C1 segment of cervical spinal cord (tissue), 14 donors: ENCODE measurements around the gene PDE6G.
A peak's percentile ranks its signal among the peaks of the same experiment; 100 is the strongest.

Experiments
- DNase-seq, 14 donors: peaks; one replicate each; lab custom pipeline; 2025; lab: John Stamatoyannopoulos, UW

The PDE6G gene

GRCh38 chr17:81662002-81662401, 5.7 kb upstream of the PDE6G start:
- no peak for DNase-seq

GRCh38 chr17:81660441-81660840, 4.1 kb upstream of the PDE6G start:
- DNase-seq = no peak

DNA sequence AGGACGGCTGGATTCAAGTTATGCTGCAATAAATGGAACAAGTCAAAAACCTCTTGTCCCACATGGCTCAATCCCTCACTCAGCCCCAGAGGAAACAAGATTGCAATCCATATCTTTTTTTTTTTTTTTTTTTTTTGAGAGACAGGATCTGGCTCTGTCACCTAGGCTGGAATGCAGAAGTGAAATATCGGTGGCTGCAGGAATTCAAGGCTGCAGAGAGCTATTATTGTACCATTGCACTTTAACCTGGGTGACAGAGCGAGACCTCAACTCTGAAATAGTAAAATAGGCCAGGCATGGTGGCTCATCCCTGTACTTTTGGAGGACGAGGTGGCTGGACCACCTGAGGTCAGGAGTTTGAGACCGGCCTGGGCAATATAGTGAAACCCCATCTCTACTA, 2.7 kb upstream of the PDE6G start:
- no peak for DNase-seq

- DNase-seq = no peak
Measured at GRCh38 chr17:81656835-81657234, 493 bp upstream of the PDE6G start.

DNA sequence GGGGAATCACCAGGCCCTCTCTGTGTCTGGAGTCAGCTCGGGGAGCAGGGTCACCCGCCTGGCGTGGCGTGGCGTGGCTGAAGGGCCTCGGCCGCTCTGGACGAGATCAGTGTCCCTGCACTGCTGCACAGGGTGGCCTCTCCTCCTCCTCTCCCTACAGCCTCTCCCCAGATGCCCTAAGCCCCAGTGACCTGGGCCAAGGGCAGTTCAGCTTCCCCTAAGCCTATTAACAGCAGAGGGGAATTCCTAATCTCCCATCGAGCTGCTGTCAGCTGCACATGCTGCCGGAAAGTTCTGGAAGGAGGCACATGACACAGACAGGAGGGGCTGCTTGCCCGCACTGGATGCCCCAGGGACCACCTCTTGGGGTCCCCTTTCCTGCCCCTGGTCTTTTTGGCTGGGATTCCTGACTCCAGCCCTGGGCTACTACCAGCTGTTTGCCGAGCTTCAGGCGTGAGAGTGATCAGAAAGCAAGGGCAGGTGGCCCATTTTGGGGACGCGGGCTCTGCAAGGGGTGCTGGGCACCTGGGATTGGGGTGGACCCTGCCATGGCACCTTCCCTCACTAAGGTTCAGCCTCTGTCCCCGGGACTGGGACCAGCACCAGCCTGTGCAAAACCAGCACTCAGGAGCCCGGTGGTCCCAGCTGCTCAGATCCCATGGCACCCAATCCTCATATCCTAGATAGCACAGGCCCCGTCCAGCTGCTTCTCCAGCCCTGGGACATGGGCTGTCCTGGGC, 794 bp downstream of the PDE6G start:
- DNase-seq = no peak

GRCh38 chr17:81652906-81653771, 3.2 kb downstream of the PDE6G start:
- DNase-seq = no peak

DNA sequence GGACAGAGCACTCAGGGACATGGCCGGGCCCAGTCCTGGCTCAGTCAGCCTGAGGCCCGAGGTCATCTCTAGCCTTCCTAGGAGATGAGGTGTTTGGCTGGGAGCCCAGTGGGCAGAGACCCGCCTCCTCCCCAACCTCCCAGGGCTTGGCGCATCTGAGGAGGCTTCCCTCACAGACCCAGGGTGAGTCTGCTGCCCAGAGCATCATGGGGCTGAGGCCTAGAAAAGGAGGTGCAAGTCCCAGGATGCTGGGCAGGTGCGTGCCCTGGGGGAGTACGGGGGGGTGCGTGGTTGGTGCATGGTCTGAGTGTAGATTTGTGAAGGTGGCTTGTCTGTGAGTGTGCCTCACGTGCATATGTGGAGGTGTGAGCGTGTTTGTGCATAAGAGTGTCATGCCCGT, 4.7 kb downstream of the PDE6G start:
- no peak for DNase-seq

- DNase-seq = no peak
Measured at GRCh38 chr17:81650951-81651350, 5.4 kb downstream of the PDE6G start.

GRCh38 chr17:81648707-81649085, 7.6 kb downstream of the PDE6G start:
- no peak for DNase-seq

DNA sequence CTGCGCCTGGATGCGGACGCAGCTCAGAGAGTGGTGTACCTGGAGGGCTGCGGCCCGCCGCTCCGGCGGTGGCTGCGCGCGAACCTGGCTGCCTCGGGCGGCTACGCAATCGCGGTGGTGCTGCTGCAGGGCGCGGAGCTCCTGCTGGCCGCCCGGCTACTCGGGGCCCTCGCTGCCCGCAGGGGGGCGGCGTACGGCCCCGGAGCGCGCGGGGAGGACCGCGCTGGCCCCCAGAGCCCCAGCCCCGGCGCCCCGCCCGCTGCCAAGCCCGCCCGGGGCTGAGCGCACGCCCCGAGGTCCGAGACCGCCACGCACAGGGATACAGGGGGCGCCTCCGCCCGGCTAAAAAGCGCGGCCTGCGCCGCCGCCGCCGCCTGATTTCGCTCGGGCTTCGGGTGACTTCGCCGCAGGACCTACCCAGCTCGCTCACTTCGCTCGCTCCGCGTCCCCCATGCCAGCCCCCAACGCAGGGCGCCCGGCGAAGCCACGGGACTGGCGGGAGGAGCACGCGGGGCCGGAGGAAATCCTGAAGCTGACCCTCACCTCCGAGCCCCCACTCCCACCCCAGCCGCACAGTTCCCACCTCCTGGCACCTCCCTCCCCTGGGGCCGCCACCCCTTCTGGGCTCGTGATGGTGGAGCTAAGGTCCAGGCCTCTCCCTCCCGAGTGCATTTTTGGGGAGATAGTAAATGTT, 8.2 kb downstream of the PDE6G start:
- no peak for DNase-seq

GRCh38 chr17:81647640-81648012, 8.7 kb downstream of the PDE6G start:
- DNase-seq = peak in 1 of 14 donors; percentile 38

GRCh38 chr17:81646869-81647600, 9.3 kb downstream of the PDE6G start:
- DNase-seq = peak in 1 of 14 donors; percentile 80

DNA sequence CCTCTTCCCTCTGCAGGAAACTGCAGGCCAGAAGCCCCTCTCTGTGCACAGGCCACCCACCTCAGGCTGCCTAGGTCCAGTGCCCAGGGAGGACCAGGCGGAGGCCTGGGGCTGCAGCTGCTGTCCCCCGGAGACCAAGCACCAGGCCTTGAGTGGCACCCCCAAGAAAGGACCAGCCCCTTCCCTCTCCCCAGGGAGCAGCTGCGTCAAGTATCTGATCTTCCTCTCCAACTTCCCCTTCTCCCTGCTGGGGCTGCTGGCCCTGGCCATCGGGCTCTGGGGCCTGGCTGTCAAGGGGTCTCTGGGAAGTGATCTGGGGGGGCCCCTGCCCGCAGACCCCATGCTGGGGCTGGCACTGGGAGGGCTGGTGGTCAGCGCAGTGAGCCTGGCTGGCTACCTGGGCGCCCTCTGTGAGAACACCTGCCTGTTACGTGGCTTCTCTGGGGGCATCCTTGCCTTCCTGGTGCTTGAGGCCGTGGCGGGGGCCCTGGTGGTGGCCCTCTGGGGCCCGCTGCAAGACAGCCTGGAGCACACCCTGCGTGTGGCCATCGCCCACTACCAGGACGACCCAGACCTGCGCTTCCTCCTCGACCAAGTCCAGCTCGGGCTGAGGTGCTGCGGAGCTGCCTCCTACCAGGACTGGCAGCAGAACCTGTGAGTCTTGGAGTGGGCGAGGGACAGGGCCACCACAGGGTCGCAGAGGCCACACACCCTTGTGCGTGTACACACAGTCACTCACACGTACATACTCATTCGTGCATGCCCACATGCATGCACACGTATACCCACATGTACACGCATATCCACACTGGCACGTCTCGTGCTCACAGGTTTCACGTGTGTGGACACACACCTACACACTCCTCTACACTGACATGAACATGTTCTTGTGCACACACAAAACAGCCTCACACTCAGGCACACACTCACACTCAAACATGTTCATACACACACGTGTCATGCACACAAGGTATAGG, 11.1 kb downstream of the PDE6G start:
- DNase-seq = no peak

DNA sequence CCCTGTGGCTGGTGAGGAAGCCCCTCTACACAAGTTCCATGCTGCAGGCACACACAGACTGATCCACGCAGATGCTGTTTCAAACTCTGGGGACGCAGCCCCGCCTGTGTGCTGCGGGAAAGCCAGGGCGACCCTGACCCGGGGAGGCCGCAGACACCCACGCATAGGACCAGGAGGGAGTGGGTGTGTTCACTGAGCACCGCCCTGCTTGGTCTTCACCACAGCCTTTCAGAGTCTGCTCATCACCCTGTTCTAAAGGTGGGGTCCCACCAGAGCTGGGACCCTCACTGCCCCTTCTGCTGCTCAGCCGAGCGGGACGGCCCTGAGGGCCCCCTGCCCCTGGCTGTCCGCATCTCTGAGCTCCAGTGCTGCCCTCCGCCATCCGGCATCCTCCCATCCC, 11.8 kb downstream of the PDE6G start:
- no peak for DNase-seq

- DNase-seq = no peak
Measured at GRCh38 chr17:81641825-81642489, 14.4 kb downstream of the PDE6G start.

- no peak for DNase-seq
Measured at GRCh38 chr17:81640011-81640410, 16.3 kb downstream of the PDE6G start.

GRCh38 chr17:81638683-81639082, 17.7 kb downstream of the PDE6G start:
- no peak for DNase-seq

GRCh38 chr17:81636505-81637288, 19.6 kb downstream of the PDE6G start, which contains the start of the genes NPLOC4 and TSPAN10:
Gene NPLOC4, minus strand, starts transcription at chr17:81637112. Its CDS starts 182 bp downstream, at chr17:81636930.
Gene TSPAN10, plus strand, starts transcription at chr17:81637196. Its CDS starts 5,217 bp downstream, at chr17:81642413.
- peak in 13 of 14 donors; percentile 33 to 90 (median 75) for DNase-seq

DNA sequence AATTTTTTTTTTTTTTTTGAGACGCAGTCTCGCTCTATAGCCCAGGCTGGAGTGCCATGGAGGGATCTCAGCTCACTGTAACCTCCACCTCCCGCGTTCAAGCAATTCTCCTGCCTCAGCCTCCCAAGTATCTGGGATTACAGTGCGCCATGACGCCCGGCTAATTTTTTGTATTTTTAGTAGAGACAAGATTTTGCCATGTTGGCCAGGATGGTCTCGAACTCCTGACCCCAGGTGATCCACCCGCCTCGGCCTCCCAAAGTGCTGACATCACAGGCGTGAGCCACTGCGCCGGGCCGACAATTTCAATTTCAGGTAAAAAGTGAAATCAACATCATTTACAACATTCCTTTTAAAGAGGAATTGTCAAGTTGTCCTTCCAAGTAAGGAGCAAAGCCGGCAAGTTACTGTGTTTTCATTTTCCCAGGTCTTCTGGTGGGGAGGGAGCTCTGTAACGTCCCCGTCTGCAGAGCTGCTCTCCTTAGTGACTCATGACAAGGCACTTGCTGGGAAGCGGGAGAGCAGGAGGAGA, 20.3 kb downstream of the PDE6G start:
- no peak for DNase-seq
